Measurements from ENCODE around the gene MRTFA.

DNA sequence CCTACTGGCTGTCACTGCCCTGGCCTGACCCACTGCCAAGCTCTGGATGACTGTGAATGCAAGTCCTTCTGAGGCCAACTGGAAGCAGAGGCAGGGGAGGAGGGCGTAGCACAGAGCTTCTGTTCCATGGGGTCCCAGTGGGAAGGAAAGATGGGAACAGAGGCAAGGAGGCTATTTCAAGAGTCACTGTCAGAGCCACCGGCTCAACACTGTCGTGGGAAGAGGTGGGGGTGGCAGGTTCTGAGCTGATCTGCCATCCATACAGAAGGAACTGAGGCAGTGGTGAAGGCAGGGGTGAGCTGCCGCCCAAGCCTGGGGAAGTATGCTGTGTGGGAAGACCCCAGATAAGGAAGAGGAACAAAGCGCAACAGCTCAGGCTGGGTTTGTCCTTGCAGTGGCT, 211.4 kb downstream of the MRTFA start:
- TF ChIP-seq, protein P1, sequence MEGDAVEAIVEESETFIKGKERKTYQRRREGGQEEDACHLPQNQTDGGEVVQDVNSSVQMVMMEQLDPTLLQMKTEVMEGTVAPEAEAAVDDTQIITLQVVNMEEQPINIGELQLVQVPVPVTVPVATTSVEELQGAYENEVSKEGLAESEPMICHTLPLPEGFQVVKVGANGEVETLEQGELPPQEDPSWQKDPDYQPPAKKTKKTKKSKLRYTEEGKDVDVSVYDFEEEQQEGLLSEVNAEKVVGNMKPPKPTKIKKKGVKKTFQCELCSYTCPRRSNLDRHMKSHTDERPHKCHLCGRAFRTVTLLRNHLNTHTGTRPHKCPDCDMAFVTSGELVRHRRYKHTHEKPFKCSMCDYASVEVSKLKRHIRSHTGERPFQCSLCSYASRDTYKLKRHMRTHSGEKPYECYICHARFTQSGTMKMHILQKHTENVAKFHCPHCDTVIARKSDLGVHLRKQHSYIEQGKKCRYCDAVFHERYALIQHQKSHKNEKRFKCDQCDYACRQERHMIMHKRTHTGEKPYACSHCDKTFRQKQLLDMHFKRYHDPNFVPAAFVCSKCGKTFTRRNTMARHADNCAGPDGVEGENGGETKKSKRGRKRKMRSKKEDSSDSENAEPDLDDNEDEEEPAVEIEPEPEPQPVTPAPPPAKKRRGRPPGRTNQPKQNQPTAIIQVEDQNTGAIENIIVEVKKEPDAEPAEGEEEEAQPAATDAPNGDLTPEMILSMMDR (IDR thresholded peaks at IDR 0.05; ENCODE audit: low read depth, low read length, missing input control) = no peak
- TF ChIP-seq EGR1 (IDR thresholded peaks at IDR 0.05; ENCODE audit: low read depth in 2 of 2) (no peak), TAF1 (conservative IDR thresholded peaks at IDR 0.05) (no peak)
